Stimulated activated CD8-positive, alpha-beta memory T cell treated with anti-CD3 and anti-CD28 coated beads, Interleukin-12 subunit alpha, Interleukin-12 subunit beta, amount 100 ng/mL, for 4 hours (primary cell): ENCODE measurements around the gene ARGLU1.

ENCODE experiments used
- DNase-seq: peaks from one replicate; pipeline ENCODE4 v3.0.0-alpha.2; 2020; ENCODE audit warnings: low read depth

The ARGLU1 gene

DNA sequence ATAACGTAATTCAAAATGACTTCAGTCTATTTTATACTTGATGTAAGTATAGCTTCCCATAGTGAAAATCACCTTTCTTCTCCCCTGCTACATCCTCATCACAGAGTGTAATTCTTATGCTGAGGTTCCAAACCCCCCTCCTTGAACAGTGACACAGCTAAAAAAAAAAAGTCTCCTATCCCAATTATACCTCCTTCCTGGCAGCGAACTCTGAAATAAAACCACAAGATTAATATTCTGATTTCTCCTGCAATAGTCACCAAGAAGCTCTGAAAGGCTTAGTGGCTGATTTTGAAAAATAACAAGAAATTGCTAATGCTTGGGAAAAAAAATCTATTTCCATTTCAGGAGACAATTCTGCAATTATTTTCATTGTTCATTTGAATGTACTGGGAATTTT lies 68.8 kb downstream of the ARGLU1 start:
- no peak for DNase-seq

DNA sequence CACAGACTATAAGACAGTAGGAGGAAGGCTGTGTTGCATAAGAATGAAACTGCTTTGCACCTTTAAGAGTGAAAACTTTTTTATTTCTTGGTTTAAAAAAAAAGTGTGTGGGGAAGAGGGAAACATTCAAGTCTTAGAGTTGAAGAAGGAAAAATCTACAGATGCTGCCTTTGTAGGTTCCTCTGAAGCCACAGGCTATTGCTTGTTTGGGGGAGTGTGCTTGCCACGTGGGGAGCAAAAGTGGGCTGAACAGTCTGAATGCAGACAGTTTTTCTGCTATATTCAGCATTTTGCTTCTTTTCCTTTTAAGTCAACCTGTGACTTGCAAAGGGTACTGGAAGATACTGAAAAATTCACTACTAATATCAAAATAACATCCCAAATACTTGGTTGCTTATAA lies 69.4 kb downstream of the ARGLU1 start:
- DNase-seq = no peak

DNA sequence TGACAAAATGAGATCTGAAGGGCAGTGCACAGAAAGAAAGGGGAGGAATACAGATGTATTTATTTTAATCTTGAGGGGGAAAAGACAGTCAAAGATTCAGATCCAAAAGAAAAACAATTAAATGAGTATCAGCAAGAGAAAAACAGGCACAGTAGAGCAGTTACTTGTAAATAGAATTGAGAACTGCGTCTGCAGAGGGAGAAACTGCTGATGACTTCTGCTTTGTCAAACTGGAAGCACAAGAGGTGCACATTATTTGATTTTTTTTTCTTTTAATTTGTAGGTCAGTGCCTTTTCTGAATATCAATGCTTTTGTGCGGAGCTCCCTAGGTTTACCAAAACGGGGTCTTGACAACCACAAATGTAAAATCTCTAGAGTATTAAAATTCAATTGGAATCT lies 69.8 kb downstream of the ARGLU1 start:
- no peak for DNase-seq

DNA sequence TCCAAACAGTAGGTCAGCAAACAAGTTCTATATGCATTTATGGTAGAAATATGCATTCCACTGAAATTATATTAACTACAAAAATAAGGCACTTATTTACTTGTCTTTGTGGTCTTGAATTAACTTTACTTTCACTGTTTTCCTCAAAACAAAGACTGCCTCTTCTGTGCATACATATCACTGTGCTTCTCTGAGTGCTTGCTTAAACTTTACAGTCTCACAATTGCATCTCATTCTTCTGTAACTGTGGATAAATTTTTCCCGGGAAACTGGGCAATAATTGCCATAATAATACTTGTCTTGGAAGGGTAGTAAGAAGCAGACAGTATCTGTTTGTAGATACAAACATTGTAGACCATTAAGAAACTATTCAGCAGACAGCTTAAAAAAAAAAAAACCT lies 70.9 kb downstream of the ARGLU1 start:
- DNase-seq = no peak

DNA sequence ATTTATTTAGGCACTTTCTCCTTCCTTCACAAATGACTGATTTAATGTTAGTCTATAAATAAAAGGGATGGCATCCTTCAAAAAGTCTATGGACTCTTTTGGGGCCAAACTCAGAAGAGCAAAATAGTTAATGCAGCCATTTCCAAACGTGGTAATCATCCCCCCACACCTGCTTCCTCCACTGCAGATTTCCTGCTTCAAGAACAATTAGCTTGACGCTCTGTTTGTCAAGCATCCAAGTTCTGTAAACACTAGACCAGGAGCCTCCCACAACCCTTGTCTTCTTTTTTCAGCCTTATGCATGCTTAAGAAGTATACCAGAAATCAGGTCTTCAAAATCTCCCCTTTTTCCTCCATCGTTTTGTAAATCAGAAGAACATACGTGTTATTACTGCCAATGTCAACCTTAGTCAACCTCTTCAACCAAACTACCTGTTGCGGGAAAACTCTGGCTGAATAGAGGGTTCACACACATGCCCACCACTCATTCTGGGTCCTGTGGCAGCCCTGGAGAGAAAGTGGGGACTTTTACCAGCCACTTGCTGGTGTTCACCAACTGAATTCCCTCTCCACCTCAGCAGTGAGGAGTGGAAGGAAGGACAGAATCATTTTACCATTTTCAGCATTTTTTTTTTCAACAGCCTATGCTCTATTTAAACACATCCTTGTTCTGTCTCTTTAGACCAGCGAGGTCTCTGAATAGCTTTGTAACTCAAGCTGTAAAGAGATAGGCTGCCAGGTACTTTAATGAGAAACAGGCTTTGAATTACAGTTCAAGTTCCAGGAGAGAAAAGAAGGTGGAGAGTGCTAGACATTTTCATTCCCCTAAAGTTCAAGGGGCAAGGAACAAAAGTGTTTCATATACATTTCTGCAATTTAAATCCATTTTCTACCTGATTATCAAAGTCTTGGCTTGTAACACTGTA lies 71.6 kb downstream of the ARGLU1 start:
- no peak for DNase-seq

DNA sequence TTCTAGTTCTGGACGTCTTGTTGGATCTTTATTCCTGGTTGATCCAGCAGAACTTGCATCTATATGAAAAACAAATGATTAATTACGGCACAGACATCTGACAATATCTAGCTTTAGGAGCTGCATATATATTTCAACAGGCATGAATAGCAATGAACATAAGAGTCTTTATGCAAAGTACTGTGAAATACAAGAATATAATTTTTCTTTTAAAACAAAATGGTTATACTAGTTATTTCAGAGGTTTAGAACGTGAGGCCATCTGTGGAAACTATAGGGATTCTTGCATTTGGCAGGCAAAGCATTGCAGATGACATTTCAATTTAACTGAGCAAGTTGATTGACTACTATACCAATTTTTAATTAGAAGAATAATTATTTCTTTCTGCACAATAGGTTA lies 73.0 kb downstream of the ARGLU1 start:
- no peak for DNase-seq

DNA sequence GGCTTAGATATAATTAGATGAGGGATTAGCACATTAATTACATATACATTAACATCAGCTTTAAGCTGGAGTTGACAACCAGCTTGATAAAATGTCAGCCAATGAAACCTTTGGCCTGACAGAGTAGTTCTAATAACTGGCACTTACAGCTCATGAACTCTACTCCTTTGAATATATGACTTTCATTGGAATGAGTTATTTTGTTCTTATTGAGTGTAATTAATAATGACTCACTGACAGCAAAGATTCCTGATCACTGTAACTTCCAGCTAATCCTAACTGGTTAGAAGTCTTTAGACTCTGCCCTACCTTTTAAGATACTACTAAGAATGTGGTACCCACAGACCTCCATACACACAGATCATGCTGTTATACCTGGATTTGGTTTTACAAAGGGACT lies 73.4 kb downstream of the ARGLU1 start:
- no peak for DNase-seq

DNA sequence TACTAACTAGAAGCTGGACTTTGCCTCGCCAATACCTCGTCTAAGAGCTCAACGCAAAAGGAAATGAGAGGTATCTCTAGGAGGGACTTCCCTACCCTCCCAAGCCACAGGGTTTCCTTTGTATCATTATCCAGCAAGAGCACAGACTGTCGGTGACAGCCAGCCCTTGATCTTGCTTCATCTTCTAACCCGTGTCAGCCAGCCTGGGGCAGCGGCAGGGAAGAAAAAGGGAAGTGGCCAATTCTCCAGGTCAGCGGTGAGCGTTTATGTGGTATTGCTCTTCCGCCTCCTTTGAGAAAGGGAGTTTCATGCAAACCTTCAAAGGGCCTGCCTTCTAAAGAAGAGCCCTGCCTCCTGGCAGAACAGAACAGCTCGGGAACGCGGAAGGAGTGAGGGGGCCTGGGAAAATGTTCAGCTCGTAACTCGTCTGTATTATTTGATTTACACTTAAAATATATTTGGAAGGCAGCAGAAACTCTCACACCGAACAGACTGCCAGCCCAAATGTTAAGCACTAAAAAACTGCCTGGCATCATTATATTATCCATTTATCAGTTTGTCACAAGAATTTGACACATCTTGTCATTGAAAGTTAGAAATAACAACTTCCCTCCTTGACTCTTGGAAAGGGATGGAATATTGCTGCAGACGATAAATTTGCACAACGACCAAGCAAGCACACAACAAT lies 74.3 kb downstream of the ARGLU1 start:
- no peak for DNase-seq

DNA sequence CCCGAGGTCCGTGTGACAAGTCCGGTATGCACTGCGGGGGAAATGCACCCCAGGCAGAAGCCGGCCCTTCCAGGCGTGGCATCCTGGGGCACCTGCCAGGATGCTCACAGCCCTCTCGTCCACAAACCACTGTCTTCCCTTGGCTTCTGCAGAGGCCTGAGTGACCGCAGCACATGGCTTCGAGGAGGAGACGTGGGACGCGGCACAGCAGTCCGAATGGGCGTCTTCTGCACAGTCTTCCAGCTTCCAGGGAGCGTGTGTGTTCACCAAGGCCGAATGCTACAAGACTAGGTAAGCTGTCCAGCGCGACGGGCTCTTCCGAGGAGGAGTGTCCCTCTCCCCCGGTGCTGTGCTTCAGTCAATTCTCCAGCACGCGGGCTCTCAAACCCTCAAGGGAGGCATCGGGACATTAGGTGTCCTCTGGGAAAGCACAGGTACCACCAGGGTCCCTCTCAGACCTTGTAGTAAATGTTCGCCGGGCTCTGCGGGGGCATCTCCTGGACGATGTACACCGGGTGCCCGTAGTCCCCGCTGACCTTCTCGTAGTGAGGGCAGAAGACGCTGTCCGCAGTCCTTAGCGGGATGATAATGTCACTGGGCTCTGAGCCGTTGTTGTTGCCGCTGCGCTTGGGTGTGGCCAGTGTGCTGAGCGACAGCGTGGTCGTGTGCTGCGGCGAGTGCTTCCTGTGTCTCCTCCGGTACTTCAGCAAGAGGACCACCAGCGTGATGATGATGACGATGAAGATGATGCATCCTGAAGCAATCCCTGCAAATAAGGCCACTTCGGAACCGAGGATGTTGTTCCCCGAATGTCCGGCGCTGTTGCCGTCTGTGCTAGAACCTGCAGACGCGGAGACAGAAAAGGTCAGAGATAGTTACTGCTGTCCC lies 75.1 kb downstream of the ARGLU1 start:
- no peak for DNase-seq

DNA sequence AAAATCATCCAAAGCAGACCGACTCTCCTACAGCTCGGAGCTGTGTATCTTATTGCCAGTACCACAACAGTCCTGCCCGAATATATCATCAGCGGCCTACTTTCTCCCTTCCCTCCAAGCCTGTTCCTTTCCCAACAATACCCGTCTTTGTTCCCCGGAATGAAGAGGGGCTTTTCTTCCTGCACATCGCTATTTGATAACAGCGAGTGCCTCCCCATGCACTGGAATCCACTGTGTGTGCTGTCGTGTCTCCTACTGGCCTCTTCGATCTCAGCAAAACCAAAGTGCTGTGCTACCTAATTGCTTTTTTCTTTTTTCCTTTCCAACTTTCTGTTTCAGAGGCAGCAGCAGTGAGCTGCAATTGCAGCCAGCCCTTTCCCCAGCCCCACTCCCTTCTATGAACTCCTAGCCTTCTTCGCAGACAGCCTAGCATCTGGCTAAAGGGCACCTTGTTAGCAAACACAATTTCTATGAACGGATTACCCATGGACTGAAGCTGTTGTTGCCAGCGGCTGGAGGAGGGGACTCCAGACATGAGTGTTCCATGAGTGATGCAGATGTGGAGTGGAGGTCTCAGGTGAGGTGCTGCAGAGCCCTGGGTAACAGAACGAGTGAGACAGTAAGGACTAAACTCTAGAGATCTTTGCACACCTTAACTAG lies 75.9 kb downstream of the ARGLU1 start:
- no peak for DNase-seq
